NOMO-1 treated with DMSO at 0.1 percent for 48 hours (cell line): ENCODE results near the gene DPY19L1.
"Not testable (repeated sequence)": the region's sequence is repeated elsewhere in the genome, so short reads cannot be mapped to it uniquely, and the experiment has no call there.

Experiments used
- DNase-seq: peaks from one replicate; lab custom pipeline; 2025; ENCODE audit not compliant: unreplicated experiment; lab: John Stamatoyannopoulos, UW

Gene DPY19L1

DNA sequence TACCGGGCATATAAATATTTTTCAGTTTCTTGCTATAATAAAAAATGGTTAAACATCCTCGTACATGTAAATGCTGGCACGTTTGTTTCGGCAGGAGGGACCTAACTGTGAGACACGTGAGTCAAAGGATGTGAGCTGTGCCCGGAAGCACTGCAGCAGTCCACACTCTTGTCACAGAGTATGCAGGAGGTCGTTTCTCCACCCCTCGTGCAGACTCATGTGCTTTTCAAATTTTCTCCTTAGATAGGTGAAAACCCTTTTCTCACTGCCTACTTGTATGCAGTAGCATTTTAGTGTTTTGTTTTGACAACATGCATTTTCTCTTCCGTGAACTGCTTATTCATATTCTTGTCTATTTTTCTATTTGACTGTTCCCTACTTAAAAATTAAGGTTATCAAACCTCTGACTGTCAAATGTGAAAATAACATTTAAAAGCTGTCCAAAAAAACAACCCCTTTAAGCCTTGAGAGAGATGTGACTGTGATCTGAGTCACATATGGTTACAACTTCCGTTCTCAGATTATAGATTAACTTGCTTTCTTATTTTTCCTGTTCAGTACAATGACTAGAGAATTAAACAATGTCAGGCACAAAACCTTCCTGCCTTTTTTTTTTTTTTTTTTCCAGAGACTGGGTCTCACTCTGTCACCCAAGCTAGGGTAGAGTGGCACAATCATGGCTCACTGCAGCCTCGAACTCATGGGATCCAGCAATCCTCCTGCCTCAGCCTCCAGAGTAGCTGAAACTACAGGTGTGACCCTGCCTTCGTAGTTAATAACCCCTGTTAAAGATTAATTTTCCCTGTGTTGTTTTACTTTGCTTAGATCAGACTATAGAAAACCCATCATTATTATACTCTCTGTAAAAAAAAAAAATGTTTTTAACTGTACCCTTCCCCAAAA lies 45.1 kb downstream of the DPY19L1 start:
- DNase-seq = no peak

DNA sequence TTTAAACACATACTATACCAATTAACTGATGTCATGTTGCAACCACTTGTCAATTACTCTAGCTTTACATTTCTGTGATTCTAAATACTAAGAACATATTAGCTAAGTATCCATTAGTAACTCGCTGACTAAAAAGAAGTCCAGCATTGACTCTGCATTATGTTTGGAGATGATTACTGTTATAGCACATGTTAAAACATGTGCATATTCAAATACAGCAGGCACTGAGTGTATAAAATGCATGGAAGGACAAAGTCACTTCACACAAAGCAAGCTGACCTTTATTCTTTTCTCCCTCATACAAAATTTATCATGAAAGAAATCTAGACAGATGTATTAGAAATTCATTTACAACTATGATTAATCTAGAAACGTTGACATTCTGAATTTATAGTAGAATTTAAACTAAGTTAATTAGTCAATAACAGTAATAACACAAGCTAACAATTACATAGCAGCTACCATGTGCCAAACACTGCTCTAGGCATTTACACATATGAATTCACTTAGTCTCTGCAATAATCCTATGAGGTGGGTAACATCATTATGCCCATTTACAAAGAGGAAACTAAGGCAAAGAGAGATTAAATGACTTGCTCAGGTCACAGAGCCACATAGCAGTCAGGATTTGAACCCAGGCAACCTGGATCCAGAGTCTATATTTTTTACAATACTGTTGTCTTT lies 48.7 kb downstream of the DPY19L1 start:
- not testable (repeated sequence) for DNase-seq

DNA sequence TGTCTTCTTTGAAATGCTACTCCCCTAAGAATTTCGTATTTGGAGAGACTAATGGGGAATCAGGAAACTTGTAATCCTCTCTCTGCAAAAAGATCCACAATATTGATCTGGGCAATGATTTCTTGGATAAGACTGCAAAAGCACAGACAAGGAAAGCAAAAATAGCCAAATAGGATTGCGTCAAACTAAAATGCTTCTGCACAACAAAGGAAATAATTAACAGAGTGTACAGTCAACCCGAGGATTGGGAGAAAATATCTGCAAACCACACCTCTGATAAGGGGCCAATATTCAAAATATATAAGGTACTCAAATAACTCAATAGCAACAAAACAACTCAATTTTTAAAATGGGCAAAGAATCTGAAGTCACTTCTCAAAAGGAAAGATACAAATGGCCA lies 52.1 kb downstream of the DPY19L1 start:
- not testable (repeated sequence) for DNase-seq

DNA sequence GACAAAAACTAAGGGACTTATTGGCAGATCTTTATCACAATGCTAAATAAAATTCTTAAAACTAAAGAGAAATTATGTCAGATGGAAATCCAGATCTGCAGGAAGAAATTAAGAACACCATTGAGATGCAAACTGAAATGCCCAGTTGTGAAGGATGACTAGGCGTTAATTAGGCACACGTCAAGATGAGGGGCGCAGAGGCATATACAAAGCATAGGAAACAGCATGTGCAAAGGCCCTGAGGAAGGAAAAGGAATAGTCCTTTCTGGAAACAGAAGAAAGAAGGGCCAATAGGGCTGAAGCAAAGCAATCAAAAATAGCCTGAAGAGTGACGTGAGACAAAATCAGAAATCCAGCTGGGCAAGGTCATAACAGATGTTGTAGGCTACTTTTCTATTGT lies 53.1 kb downstream of the DPY19L1 start:
- not testable (repeated sequence) for DNase-seq

DNA sequence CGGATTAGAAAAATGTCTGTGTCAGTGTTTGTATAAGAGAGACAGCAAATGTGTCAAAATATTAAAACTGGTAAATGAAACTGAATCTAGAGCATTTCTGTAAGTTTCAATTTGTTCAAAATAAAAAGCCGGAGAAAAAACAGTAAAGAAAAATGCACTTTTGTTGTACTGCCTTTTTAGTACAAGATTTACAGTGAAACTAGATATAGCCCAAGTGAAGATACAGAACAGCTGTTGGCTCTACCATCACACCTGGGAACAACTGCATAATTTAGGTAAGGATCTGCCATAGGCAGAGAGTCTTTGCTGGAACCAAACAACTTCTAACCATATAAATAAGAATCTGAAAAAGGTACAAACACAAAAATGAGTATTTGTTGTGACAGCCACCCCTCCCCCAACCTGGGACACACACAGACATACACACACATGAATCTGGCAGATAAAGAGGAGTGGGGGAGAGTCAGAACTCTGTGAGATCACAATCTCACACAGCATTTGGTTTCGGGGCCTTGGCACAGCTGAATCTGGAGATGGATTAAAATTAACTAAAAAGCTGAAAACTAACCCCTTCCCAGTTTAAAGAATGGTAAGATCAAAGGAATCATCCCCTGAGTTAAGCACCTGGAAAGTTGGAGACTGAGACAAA lies 54.8 kb downstream of the DPY19L1 start:
- no peak for DNase-seq

DNA sequence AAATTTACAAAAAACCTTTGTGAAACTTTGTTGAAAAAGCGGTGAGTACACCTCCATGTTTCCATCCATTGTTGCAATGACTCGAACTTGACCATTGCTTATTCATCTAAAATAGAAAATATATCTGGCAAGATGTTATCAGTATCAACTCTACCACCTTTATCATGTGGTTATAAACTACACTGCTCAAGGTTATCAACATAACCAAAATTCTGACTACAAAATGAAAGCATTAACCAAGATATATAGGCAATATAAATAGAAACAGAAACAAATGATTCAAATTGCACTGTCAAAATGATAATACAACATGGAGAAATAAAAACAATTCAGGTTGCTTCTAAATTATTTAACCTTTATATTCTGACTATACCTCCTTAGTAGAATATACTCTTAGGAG lies 58.2 kb downstream of the DPY19L1 start:
- not testable (repeated sequence) for DNase-seq

DNA sequence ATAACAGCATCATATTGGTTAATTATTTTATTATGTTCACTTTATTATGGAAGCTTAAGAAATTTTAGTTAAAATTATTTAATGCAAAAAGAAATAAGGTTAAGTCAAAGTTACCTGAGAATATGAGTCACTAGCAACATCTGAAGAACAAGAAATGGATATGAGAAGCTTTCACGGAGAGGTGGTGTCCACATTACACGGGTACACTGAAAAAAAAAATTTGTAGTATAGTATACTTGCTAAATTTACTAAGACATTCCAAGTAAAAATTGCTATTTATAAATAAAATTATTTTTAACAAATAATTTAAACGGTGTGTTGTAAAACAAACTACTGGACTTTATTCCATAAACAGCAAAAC lies 63.9 kb downstream of the DPY19L1 start:
- DNase-seq = no peak

DNA sequence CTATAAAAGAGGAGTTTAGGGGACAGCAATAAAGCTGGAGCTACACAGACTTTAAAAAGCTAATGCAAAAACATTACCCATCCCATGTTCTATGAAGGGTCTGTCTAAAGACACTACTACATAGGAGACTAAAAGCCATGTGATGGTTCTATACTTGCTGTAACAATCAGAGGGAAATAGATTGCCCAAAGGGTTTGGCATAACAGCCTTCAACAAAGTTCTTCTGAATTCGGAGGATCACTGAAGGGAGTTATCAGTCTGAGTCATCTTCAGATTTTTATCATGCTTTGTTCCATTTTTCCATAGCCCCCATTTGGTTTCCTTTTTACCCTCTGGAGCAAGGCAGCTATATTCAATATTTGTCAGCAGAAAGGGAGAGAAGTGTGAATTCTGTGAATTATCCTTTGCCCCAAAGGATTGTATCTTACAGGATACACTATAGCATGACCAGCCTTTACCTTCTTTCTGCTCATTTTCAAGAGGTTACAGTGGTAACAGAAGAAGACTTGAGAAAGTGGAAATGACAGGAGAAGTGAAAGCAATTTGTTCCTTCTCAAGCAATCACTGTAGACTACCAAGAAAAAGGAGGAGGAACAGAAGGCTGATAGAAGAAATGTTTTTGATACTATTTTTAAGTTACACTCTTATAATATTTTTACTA lies 64.4 kb downstream of the DPY19L1 start:
- DNase-seq = peak; percentile 62

DNA sequence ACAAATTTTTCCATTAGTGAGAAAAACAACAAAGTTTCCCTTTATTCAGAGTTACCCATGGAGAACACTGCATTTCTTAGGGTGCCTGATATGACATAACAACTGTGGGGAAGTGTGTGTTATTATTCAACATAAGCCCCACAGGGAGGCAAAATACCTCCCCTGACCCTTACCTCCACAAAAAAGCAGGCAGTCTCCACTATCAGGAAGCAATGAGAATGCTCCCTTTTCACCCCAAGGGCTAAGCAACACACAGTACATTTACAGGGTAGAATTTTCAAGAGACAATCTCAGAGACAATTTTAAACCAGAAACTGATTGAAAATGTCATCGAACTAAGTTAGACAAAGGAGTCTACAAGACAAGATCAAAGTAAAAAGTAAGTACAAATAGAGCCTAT lies 69.5 kb downstream of the DPY19L1 start:
- not testable (repeated sequence) for DNase-seq

DNA sequence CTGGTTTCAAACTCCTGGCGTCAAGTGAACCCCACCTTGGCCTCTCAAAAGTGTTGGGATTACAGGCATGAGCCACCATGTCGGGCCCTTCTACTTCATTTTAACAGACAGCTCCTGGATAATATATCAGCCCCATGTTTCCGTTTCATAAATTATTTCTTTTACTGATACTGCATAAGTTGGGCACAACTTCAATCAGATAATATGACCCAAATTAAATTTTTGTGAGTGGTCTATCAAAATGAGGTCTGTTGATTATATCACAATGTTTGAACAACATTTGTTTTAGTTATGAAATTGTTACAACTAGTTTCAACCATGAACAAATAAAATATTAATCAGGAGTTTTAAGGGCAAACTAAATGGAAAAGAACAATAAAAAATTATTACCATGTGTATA lies 70.8 kb downstream of the DPY19L1 start:
- DNase-seq = not testable (repeated sequence)

DNA sequence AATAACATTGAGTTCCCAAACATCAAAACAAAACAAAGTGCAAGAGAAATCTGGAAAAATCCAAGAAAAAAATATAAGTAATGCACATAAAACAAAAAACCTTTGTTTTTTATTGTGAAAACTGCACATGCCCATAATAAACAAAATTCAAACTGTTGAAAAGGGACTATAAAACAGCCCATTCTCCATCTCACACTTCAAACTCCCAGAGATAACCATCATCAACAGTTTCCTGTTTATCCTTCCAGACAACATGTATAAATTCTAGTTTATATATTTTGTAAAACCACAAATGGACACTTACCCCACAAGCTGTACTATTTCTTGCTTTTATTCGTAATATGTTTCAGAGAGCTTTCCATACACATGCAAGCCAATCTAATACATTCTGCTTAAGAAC lies 79.3 kb downstream of the DPY19L1 start:
- DNase-seq = no peak

DNA sequence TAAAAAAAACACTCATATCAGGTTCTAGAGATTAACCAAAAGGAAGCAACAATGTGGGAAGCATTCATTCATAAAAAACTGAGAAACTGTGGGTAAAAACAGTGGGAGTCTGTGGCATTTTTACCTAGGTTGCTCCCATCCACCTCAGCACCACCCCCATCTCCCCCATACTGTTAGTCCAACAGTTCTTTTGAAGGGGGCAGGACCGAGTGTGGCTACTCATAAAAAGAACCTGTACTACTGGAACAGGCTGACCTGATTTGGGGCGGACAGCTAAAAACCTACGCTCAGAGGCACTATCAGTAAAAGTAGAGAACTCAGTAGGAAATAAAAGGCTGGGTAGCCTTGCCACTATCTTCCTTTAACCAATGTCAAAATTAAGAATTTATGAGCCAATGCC lies 84.5 kb downstream of the DPY19L1 start:
- no peak for DNase-seq

DNA sequence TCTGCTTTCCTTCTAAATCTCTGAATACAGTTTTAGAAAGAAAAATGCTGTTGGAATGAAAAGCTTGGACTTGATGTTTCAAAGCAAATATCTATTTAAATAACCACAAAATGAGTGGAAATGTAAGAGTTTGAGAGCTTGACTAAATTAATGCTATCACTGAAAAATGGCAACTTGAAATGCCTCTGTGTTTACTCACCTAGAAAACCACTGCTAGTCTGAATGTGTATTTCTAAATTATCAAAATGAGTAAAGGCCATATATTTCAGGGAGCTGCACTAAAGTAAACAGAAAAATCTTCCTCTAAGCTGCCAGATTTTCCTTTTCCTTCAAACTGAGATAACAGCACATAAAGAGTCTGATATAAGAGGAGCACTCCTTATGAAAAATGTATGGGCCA lies 87.9 kb downstream of the DPY19L1 start:
- DNase-seq = no peak

DNA sequence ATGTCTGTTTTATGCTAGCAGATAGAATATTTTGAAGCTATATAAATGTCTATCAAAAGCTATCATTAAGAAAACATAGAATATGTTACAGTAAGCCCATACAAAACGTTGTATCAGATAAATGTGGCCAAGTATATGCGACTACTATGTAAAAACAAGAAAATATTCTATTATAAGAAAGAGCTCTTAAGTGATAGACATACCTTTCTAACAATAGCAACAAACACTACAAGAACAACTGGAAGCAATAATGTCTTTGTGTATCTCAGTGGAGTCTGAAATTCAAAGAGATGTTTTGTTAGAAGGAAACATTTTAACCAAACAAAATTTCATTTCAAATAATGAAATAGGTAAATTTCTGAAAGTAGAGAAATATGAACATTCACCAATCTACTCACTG lies 89.9 kb downstream of the DPY19L1 start:
- DNase-seq = not testable (repeated sequence)

DNA sequence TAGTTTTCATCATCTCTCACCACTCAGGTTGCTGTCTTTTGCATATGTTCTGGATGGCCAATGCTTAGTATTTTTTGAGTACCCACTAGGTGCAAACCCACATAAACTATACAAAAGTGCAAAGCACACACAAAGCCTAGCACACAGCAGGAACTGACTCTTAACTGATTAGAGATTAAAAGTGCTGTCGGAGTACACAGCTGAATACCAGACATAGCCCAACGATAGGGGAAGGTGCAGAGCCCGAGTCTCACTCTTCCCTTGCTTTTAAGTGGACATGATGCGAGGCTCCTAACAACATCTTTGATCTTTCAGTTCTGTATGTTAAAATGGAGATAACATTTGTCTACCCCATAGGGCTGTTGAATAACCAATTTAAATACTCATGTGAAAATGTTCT lies 90.8 kb downstream of the DPY19L1 start:
- no peak for DNase-seq

DNA sequence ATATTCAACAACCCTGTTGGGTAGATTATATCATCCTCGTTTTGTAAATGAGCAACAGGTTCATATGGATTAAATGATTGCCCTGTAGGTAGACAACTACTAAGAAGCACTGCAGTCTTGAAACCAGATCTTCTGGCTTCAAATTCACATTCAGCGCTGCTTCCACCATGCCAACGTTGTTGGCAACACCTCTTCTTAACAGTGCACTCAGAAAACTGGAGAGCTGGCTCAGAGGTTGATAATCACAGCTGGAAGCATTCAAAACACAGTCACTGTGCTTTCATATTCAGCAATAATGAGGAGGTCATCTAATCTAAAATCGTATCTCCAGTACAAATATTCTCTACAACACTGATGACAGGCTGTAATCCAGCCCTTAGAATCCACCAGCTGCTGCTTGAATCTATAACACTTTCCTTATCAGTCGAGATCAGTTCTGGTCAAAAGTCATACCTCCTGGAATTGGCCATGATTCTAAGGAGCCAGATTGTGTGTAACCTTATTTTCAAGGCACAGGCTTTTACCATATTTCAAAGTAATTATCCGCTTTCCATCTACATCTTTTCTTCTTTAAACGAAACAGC lies 91.3 kb downstream of the DPY19L1 start:
- not testable (repeated sequence) for DNase-seq

DNA sequence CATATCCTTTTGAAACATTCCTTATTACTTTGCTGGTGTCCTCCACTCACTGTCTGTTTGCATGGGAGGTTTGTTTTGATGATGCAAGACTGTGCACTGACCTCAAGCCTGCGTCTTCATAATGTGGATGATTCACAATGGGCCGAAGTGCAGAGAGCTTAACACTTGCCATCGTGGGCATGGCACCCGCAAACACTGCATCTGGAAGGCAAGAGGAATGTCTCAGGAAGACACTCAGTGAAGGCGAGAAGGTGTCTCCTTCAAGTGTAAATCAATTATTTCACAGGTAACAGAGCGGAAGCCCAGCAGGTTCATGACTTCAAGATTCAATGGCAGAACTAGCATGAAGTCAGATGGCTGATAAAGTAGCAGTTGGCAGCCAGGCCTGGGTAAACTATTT lies 98.1 kb downstream of the DPY19L1 start:
- no peak for DNase-seq

DNA sequence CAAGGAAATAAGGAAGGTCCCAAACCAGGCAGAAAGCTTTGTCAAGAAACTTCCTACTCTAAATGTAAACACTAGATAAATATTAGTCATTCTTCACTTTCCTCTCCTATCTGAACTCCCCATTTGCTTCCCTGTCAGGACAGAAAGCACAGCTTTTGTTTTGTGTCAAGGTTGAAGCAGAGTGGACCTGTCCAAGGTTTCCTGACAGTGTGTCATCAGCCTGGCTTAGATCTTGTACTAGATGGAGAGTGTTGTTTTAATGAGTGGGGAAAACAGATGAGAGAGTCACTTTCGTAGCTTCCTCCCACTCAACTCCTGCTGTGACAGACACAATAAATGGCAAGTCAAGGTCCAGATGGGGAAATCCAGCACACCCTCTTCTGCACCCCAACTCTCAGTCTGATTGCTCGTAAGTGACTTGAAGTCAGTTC lies 101.5 kb downstream of the DPY19L1 start:
- not testable (repeated sequence) for DNase-seq

DNA sequence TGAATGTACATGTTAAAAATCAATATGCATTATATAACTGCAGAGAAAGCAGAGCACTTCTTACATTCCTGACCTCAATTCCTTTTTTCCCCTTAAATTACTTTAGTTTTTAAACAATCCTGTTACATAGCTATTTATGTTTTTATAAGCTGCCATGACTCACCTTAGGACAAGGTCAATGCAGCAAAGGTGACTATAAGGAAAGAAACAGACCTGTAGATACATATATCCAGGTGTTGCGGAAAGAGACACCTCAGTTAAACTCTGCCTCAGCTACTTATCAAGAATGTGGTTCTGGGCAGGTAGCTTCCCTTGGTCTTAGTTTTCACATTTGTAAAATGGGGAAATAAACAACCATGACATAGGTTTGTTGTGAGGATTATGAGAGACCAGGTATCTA lies 105.5 kb downstream of the DPY19L1 start:
- no peak for DNase-seq

DNA sequence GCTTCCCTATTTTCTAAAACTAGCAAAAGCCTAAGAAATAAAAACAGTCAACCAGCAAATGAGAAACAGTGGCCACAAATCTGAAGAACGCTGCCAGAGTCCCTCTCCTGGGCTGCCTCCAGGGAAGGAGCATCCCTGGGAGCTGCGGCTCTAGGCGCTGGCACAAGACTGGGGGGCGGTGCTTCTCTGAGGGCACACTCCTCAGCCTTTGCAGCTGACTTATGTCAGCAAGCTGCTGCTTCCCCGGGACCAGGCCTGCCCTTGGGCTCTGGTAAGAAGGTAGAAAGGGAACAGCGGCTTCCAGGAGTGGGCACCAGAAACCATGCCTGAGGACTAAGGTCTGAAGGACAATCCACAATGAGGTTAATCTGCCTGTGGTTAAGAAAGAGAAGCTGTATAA lies 107.5 kb downstream of the DPY19L1 start:
- not testable (repeated sequence) for DNase-seq

DNA sequence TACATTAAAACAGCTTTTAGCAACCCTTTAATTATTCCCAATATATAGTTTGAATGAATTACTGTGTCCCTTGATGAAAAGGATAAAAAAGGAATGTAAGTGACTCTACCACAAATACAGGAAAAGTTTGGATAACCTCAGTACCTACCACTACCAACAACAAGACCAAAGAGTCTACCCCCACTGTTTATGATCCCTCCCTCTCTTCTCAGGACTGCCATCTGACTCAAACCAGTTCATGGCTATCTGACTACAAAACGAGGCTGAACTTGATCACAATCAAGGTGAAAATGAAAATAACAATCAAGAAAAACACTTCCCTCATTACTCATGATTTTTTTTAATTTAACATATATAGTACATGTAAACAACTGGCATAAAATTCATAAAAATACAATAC lies 108.7 kb downstream of the DPY19L1 start:
- no peak for DNase-seq
